8988T (cell line): ENCODE results near the gene FAM83D.

Source experiments
- DNase-seq: peaks from one replicate; pipeline ENCODE4 v3.0.0; 2011

Gene FAM83D

DNA sequence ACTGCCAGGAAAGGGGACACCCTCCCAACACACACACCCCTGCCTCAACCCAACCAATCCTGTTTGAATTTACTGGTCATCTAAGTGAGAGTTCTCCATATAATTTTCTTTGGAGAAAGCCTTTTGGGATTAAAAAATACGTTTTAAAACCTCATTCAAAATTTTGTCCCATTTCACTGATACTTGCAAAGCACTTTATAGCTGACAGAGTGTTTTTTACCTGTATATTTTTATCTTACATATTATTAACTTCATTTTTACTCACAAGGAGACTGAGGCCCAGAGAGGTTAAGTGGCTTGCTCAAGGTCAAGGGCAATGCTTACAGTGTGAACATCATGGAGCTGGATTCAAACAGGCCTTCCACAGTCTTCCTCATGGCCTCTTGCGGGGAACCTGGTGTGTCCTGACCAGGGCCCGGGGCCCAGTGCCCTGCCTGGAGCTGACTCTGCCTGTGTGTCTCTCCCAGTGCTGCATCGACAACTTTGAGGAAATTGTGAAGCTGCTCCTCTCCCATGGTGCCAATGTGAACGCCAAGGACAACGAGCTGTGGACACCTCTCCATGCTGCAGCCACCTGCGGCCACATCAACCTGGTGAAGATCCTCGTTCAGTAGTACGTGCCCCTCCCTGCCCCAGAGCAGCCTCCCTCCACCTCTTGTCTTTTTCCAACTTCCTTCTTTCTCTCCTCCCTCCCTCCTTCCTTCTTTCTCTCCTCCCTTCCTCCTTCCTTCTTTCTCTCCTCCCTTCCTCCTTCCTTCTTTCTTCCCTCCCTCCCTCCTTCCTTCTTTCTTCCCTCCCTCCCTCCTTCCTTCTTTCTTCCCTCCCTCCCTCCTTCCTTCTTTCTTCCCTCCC, 30.9 kb upstream of the FAM83D start:
- DNase-seq = no peak

DNA sequence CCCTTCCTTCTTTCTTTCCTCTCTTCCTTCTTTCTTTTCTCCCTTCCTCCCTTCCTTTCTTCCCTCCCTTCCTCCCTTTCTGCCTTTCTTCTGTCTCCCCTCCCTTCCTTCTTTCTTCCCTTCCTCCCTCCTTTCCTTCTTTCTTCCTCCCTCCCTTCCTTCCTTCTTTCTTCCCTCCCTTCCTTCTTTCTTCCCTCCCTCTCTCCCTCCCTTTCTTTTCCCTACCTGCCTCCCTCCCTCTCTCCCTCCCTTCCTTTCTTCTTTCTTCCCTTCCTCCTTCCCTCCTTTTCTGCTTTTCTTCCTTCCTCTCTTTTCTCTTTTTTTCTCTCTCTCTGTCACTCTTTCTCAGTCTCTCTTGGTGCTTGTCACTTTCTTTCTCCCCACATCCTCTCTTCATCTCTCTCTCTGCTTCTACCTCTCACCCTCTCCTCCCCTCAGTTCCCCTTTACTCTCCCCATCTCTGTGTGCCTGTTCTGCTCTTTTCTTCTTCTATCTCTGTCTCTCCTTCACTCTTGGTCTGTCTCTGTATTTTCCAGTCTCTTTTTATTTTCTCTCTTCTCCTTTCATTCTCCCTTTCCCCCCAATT, 30.1 kb upstream of the FAM83D start:
- no peak for DNase-seq

DNA sequence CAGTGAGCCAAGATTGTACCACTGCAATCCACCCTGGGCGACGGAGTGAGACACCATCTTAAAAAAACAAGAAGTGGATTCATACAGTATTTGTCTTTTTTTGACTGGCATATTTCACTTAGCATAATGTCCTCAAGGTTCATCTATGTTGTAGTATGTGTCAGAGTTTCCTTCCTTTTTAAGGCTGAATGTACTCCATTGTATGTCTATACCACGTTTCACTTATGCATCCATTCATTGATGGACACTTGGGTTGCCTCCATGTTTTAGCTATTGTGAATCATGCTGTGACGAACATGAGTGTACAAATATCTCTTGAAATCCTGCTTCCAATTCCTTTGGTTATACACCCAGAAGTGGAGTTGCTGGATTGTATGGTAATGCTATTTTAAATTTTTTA, 28.9 kb upstream of the FAM83D start:
- DNase-seq = no peak

DNA sequence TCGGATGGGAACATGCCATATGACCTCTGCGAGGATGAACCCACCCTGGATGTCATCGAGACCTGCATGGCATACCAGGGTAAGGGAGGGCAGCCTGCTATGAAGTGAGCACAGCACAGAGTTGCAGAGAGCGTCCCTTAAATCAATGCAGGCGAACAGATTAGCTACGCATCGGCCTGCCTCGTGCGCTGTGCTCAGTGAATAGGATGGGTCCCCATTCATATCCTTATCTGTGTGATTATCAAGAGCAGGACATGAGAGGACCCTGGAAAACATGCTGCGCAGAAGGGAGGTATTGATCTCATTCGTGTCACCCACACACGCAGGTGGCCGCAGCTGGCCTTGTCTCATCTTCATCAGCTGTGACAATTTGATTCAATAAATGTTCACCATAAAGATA, 25.6 kb upstream of the FAM83D start:
- DNase-seq = no peak

DNA sequence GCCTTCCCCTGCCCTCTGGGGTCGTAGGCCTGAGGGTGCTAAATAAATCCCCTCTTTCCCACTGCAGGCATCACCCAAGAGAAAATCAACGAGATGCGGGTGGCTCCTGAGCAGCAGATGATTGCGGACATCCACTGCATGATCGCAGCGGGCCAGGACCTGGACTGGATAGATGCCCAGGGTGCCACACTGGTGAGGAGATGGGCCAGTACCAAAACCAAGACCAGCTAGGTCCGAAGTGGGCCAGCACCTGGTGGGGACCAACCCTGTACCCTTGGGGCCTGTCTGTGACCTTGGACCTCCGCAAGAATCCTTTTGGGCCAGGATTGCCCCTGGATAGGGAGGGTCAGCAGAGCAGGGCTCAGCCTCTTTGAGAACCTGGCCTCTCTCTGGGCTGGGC, 23.6 kb upstream of the FAM83D start:
- DNase-seq = no peak

- no peak for DNase-seq
These were observed 22.9 kb upstream of the FAM83D start for GRCh38 chr20:38903335-38903734.

DNA sequence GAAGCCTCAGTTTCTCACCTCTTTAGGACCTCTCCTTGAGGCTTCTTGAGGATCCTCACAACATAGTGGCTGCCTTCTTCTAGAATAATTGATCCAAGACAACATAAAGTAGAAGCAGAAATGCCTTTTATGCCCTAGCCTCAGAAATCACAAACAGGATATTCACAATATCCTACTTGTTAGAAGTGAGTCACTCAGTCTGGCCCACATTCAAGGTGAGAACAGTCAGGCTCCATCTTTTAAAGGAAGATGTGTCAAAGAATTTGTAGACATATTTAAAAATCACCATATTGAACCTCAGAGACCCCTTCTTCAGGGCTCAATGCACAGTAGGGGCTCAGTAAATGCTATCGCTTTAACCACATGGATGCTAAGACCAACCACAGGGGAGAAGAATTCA, 20.8 kb upstream of the FAM83D start:
- no peak for DNase-seq

DNA sequence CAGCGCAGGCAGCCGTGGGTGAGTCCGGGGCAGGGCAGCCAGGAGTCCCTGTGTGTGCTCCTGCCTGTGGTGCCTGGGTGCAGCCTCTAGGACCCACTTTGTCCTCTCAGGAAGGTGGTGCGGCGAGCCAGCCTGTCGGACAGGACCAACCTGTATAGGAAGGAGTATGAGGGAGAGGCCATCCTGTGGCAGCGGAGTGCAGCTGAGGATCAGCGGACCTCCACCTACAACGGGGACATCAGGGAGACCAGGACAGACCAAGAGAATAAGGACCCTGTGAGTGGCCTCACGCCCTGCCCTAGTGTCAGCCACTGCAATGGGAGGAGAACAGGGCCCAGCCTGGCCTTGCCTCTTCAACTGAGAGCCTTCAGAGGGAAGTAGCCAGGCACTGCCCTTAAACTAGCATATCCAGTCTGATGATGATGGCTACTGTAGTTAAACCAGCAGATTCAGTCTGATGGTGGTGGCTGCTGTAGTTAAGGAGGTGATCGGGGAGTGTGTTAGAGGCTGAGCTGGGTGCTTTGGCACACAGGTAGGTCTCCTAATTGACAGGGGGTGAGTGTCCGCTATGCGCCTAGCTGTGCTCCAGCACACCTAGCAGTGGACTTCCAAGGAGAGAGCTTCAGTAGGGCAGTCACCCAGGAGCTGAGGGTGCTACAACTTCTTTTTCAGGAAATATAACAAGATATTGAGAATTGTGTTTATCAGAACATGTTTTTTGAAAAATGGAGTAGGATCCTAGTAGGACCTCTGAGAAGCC, 18.1 kb upstream of the FAM83D start:
- DNase-seq = no peak

DNA sequence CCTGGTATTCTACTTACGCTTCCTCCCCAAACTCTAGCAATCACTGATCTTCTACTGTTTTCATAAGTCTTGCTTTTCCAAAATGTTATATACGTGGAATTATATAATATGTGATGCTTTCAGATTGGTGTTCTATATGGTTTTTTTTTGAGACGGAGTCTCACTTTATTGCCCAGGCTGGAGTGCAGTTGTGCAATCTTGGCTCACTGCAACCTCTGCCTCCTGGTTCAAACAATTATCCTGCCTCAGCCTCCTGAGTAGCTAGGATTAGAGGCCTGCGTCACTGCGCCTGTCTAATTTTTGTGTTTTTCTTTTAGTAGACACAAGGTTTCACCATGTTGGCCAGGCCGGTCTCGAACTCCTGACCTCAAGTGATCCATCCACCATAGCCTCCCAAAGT, 10.9 kb upstream of the FAM83D start:
- DNase-seq = no peak

- no peak for DNase-seq
These were observed 8.6 kb upstream of the FAM83D start for GRCh38 chr20:38917657-38918056.

- no peak for DNase-seq
These were observed 8.0 kb upstream of the FAM83D start for GRCh38 chr20:38918172-38918571.

- no peak for DNase-seq
These were observed 6.5 kb upstream of the FAM83D start for GRCh38 chr20:38919683-38920082.

DNA sequence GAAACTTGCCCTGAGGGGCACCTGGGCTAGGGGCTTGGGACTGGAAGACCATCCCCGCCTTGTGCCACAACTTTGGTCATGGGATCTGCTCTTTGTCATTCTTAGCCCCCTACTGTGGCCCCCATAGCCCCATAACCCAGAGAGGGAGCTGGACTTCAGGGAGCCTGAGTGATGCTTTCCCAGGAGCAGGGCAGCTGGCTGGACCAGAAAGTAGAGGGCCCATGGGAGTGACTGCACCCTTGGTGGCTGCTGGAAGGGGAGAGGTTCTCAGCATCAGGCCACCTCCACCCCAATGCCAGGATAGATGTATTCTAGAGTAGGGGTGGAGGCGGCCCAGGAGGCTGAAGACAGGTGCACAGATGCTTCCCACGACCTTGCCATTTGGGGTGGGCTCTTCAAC, 5.8 kb upstream of the FAM83D start:
- no peak for DNase-seq

- no peak for DNase-seq
These were observed 5.4 kb upstream of the FAM83D start for GRCh38 chr20:38920851-38921250.

- no peak for DNase-seq
These were observed 1.5 kb upstream of the FAM83D start for GRCh38 chr20:38924718-38925117.

DNA sequence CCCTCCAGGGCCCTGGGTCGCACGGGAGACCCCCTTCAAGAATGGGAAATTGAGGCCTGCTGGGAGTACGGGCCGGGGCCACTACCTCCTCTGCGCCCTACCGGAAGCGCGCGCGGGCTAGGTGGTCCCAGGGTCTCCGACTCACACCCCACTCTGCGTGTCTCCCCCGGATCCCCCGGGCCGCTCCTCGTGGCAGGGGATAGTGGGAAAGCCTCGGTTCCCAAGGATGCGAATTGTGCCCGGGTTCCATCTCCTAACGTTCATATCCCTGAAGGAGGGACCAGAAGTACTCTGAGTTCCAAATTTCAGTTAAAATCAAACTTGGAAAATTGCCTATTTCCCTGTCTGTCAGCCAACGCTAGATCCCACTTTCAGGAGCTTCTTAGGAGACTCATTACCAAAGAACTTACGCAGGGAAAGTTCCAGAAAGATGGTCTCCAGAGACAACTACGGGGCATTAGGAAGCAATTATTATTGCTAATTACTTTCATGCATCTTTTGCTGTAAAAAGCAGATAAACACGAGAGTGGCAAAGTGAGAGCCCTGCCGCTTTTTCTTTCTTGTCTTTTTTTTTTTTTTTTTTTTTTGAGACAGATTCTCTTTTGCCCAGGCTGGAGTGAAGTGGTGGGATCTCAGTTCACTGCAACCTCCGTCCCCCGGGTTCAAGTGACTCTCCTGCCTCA, 858 bp downstream of the FAM83D start:
- DNase-seq = no peak

DNA sequence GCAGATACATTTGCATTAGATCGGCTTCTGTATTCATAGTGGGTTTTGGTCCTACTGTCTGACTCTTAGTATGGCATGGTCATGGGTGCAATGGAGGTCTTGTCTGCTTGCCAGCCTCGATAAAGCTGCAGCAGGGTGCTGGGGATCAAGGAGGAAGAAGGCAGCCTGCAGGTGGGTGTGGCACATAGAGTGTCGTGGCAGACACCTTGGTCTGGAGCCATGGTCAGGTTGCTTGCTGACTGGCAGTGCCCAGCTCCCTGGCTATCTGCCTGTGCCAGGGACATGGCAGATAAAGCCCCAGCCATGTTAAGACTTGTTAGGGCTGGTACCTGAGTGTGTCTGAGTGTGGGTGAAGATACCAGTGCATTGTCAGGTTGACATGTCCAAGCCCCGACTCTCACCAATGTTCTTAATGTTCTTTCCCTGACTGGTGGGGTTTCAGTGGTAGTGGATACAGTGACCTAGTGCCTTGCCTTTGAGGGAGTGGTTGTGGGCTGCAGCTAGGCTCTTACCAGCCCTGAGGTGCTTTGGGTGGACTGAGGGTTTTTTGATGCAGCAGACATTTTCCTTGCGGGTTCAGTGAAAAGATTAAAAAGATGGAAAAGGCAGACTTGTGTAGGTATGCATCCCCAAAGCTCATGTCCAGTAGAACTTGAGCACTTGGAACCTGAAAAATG, 1.8 kb downstream of the FAM83D start:
- no peak for DNase-seq

GRCh38 chr20:38930242-38930569, 4.0 kb downstream of the FAM83D start:
- DNase-seq = no peak

DNA sequence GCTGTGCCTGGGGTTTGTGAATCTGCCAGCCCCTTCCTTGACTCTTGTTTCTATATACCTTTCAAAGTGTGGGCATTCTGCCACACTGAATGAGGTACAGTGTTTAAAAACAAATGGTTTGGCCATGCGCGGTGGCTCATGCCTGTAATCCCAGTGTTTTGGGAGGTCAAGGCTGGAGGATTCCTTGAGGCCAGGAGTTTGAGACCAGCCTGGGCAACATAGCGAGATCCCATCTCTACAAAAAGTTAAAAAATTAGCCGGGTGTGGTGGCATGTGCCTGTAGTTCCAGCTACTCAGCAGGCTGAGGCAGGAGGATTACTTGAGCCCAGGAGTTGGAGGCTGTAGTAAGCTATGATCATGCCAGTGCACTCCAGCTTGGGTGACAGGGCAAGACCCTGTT, 5.8 kb downstream of the FAM83D start:
- DNase-seq = no peak

- no peak for DNase-seq
These were observed 6.4 kb downstream of the FAM83D start for GRCh38 chr20:38932457-38933120.

GRCh38 chr20:38934530-38934929, 8.3 kb downstream of the FAM83D start:
- DNase-seq = no peak

DNA sequence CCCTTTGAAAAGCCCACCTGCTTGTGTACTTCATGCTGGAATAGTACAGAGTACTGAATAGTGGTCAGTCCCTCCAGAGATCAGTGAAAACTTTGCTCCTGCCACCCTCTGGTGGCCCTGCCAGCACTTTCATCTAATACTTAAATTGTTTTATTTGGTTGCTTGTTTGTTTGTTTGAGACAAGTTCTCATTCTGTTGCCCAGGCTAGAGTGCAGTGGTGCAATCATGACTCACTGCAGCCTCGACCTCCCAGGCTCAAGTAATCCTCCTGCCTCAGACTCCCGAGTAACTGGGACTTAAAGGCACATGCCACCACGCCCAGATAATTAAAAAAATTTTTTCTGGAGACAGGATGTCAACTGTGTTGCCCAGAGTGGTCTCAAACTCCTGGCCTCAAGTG, 9.1 kb downstream of the FAM83D start:
- DNase-seq = no peak
